Tibial nerve (tissue), 3 donors: ENCODE results near the gene FMNL2.

Source experiments
- POLR2A ChIP-seq, 2 donors: fragments of 450-650 bp; IDR thresholded peaks; one replicate each; pipeline ENCODE4 v1.6.1; 2017; ENCODE audit warnings: antibody characterized with exemption in 2 of 2, mild to moderate bottlenecking in 2 of 2, moderate library complexity in 2 of 2
- TF ChIP-seq, protein P1 (sequence below), 5 experiments: fragments of 200-600 bp in 3 of 5; fragments of 450-650 bp in 2 of 5; sonication (generic) in 3 of 5; IDR thresholded peaks; one replicate each; pipeline ENCODE4 v1.5.1; 2016 to 2019; ENCODE audit warnings: antibody characterized with exemption in 5 of 5, mild to moderate bottlenecking in 3 of 5, moderate library complexity in 2 of 5

DNA sequence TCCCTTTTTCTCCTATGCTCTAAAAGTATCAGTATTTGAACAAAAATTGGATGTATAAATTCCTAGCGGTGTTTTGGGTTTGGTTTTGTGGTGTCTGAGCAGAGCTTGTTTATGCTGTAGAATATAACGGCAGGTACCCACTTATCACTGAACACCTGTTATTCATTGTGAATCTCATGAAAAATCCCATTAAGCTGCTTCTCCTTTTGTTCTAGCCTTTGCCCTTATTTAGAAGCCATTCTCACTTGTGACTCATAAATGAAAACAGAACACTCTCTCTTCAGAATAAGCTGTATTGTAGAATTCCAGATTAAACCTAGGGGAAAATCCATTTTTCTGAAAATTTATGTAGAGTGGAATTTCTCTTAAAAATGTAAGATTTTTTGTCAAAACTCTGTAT, 278.3 kb downstream of the FMNL2 start:
- TF ChIP-seq, protein P1, sequence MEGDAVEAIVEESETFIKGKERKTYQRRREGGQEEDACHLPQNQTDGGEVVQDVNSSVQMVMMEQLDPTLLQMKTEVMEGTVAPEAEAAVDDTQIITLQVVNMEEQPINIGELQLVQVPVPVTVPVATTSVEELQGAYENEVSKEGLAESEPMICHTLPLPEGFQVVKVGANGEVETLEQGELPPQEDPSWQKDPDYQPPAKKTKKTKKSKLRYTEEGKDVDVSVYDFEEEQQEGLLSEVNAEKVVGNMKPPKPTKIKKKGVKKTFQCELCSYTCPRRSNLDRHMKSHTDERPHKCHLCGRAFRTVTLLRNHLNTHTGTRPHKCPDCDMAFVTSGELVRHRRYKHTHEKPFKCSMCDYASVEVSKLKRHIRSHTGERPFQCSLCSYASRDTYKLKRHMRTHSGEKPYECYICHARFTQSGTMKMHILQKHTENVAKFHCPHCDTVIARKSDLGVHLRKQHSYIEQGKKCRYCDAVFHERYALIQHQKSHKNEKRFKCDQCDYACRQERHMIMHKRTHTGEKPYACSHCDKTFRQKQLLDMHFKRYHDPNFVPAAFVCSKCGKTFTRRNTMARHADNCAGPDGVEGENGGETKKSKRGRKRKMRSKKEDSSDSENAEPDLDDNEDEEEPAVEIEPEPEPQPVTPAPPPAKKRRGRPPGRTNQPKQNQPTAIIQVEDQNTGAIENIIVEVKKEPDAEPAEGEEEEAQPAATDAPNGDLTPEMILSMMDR (IDR thresholded peaks at IDR 0.05), result no peak
- no peak for TF ChIP-seq POLR2A (IDR thresholded peaks at IDR 0.05)
